HG03457 (cell line): ENCODE data around the gene PASK.

ENCODE experiments used
- ATAC-seq: cut with Tn5 transposase; IDR thresholded peaks from one replicate; pipeline ENCODE4 v1.9.1; 2021; ENCODE audit warnings: moderate number of reproducible peaks; ENCODE audit not compliant: unreplicated experiment

PASK gene

GRCh38 chr2:241182126-241182525 lies 32.9 kb upstream of the PASK start:
- no peak for ATAC-seq

GRCh38 chr2:241180495-241180894 lies 31.2 kb upstream of the PASK start:
- no peak for ATAC-seq

GRCh38 chr2:241179899-241180298 lies 30.6 kb upstream of the PASK start:
- ATAC-seq = no peak

GRCh38 chr2:241178961-241179360 lies 29.7 kb upstream of the PASK start:
- ATAC-seq = no peak

- ATAC-seq = no peak
These were observed 28.5 kb upstream of the PASK start for GRCh38 chr2:241177526-241178334.

GRCh38 chr2:241173557-241173956 lies 24.3 kb upstream of the PASK start:
- ATAC-seq = no peak

- ATAC-seq = no peak
These were observed 19.1 kb upstream of the PASK start for GRCh38 chr2:241168366-241168765.

- no peak for ATAC-seq
These were observed 14.4 kb upstream of the PASK start for GRCh38 chr2:241163601-241164118.

GRCh38 chr2:241161646-241162281 lies 12.5 kb upstream of the PASK start:
- ATAC-seq = no peak

- ATAC-seq = no peak
These were observed 11.0 kb upstream of the PASK start for GRCh38 chr2:241160318-241160717.

- ATAC-seq = no peak
These were observed 9.8 kb upstream of the PASK start for GRCh38 chr2:241159116-241159515.

GRCh38 chr2:241158546-241158900 lies 9.3 kb upstream of the PASK start:
- no peak for ATAC-seq

- no peak for ATAC-seq
These were observed 8.7 kb upstream of the PASK start for GRCh38 chr2:241157841-241158545.

- no peak for ATAC-seq
These were observed 7.7 kb upstream of the PASK start for GRCh38 chr2:241156971-241157441.

- no peak for ATAC-seq
These were observed 6.7 kb upstream of the PASK start for GRCh38 chr2:241155936-241156335.

GRCh38 chr2:241154915-241155314 lies 5.6 kb upstream of the PASK start:
- no peak for ATAC-seq

GRCh38 chr2:241153616-241154015 lies 4.3 kb upstream of the PASK start:
- no peak for ATAC-seq

GRCh38 chr2:241151934-241152660 lies 2.8 kb upstream of the PASK start:
- no peak for ATAC-seq

- no peak for ATAC-seq
These were observed 1.6 kb upstream of the PASK start for GRCh38 chr2:241150660-241151530.
